ENCODE results near the gene ISM1.

- TF ChIP-seq POLR2A (IDR thresholded peaks at IDR 0.05; ENCODE audit: low read depth, low read length), result no peak
- TF ChIP-seq POLR2AphosphoS5 (IDR thresholded peaks at IDR 0.05; ENCODE audit: low read depth, low read length), result no peak
Observed at GRCh38 chr20:13262671-13263360, 41.7 kb downstream of the ISM1 start.

All from GM12891 (cell line).